Thymus (tissue), 11 donors: Measurements from ENCODE around the gene C1orf167. TPM values are rescaled to one million over a fixed set of nuclear protein-coding genes. Genes with fewer than 3 reads are reported as not detected.

Source experiments
- DNase-seq, 9 donors: peaks; one replicate each; pipeline ENCODE4 v3.0.0-alpha.2; 2013; ENCODE audit warnings: low spot score in 9 of 9, low read depth in 6 of 9, missing footprints in 1 of 9
- H3K27ac ChIP-seq, 2 donors: one replicate each; pipeline ENCODE4 v1.5.1; 2013; ENCODE audit warnings: control low read depth in 1 of 2, low read depth in 1 of 2, low read length in 1 of 2, mild to moderate bottlenecking in 1 of 2, moderate library complexity in 1 of 2
- H3K27me3 ChIP-seq, 2 donors: one replicate each; pipeline ENCODE4 v1.5.1; 2013; ENCODE audit warnings: low read length in 1 of 2; ENCODE audit not compliant: control insufficient read depth in 2 of 2, insufficient read depth in 1 of 2
- H3K36me3 ChIP-seq, 2 donors: one replicate each; pipeline ENCODE4 v1.5.1; 2013; ENCODE audit warnings: low read length in 1 of 2, mild to moderate bottlenecking in 1 of 2, moderate library complexity in 1 of 2; ENCODE audit not compliant: control insufficient read depth in 2 of 2, insufficient read depth in 2 of 2
- H3K4me1 ChIP-seq, 2 donors: one replicate each; pipeline ENCODE4 v1.5.1; 2013; ENCODE audit warnings: low read length in 2 of 2; ENCODE audit not compliant: control insufficient read depth in 2 of 2, insufficient read depth in 2 of 2
- H3K4me3 ChIP-seq, 2 donors: one replicate each; pipeline ENCODE4 v1.5.1; 2013; ENCODE audit warnings: low read length in 2 of 2, control low read depth in 1 of 2, mild to moderate bottlenecking in 1 of 2
- H3K9me3 ChIP-seq, 2 donors: one replicate each; pipeline ENCODE4 v1.5.1; 2013; ENCODE audit warnings: low read length in 1 of 2, mild to moderate bottlenecking in 1 of 2; ENCODE audit not compliant: control insufficient read depth in 2 of 2, insufficient read depth in 1 of 2
- WGBS: extraction: QIAGEN DNeasy Blood & Tissue Kit; methylation state at CpG from one replicate; pipeline ENCODE4 v1.1.7; 2013; 5-methylcytosine and 5-hydroxymethylcytosine counted together
- polyA plus RNA-seq: library from polyadenylated mRNA; stranded (reverse); fragments of 200-250 nt; gene quantifications from one replicate; pipeline ENCODE4 v1.2.3, GENCODE V29; 2013
- total RNA-seq: library from RNA; stranded (reverse); fragments of 120-200 nt; gene quantifications from one replicate; pipeline ENCODE4 v1.2.4, GENCODE V29; 2013
- donor health status: healthy.

C1orf167 gene
- total and polyA plus RNA-seq, 2 donors: 0.14 to 1.5 TPM

GRCh38 chr1:11765661-11766428 is 3.9 kb downstream of the C1orf167 start:
- Histone ChIP-seq H3K4me1 (peaks cover 0 to 2% of the 10 kb centered on the region in 2 donors), H3K27ac (no peak overlapping the region), H3K36me3 (no peaks in the 10 kb centered on the region), H3K27me3 (peaks cover 3 to 27% of the 10 kb centered on the region in 2 donors), H3K4me3 (no peak overlapping the region), H3K9me3 (no peaks in the 10 kb centered on the region)
- no peak for DNase-seq
- WGBS: 93% methylated on average over 19 of the region's 19 CpGs

- 93% methylated on average over 14 of the region's 14 CpGs for WGBS
- Histone ChIP-seq H3K4me1 (peaks cover 0 to 2% of the 10 kb centered on the region in 2 donors), H3K4me3 (no peak overlapping the region), H3K27me3 (peaks cover 3 to 22% of the 10 kb centered on the region in 2 donors), H3K9me3 (no peaks in the 10 kb centered on the region), H3K27ac (no peak overlapping the region), H3K36me3 (no peaks in the 10 kb centered on the region)
- no peak for DNase-seq
These were observed 4.4 kb downstream of the C1orf167 start for GRCh38 chr1:11766429-11766776.

GRCh38 chr1:11767922-11768704 is 6.1 kb downstream of the C1orf167 start:
- H3K27me3 ChIP-seq: peaks cover 0 to 5% of the 10 kb centered on the region in 2 donors
- no peak overlapping the region for H3K4me3 ChIP-seq
- 86% methylated on average over 16 of the region's 16 CpGs for WGBS
- no peaks in the 10 kb centered on the region for H3K4me1 ChIP-seq
- no peaks in the 10 kb centered on the region for H3K36me3 ChIP-seq
- no peak overlapping the region for H3K27ac ChIP-seq
- H3K9me3 ChIP-seq: no peaks in the 10 kb centered on the region
- DNase-seq: no peak

GRCh38 chr1:11768821-11769220 is 6.8 kb downstream of the C1orf167 start:
- WGBS: 65% methylated on average over 4 of the region's 4 CpGs
- Histone ChIP-seq H3K9me3 (no peaks in the 10 kb centered on the region), H3K27ac (no peak overlapping the region), H3K27me3 (peaks cover 0 to 2% of the 10 kb centered on the region in 2 donors), H3K4me3 (no peak overlapping the region), H3K36me3 (no peaks in the 10 kb centered on the region), H3K4me1 (no peaks in the 10 kb centered on the region)
- DNase-seq: no peak

- DNase-seq: no peak
- Histone ChIP-seq H3K27ac (no peak overlapping the region), H3K4me3 (no peak overlapping the region), H3K4me1 (no peaks in the 10 kb centered on the region), H3K27me3 (peaks cover 0 to under 1% of the 10 kb centered on the region in 2 donors), H3K9me3 (no peaks in the 10 kb centered on the region), H3K36me3 (no peaks in the 10 kb centered on the region)
- WGBS: 89% methylated on average over 4 of the region's 4 CpGs
These were observed 7.3 kb downstream of the C1orf167 start for GRCh38 chr1:11769274-11769673.

- Histone ChIP-seq H3K9me3 (no peaks in the 10 kb centered on the region), H3K4me3 (no peak overlapping the region), H3K27me3 (no peaks in the 10 kb centered on the region), H3K27ac (no peak overlapping the region), H3K36me3 (no peaks in the 10 kb centered on the region), H3K4me1 (no peaks in the 10 kb centered on the region)
- no peak for DNase-seq
These were observed 8.0 kb downstream of the C1orf167 start for GRCh38 chr1:11770011-11770410.

- DNase-seq: no peak
- H3K9me3 ChIP-seq: no peaks in the 10 kb centered on the region
- no peaks in the 10 kb centered on the region for H3K4me1 ChIP-seq
- H3K27me3 ChIP-seq: no peaks in the 10 kb centered on the region
- no peak overlapping the region for H3K4me3 ChIP-seq
- no peak overlapping the region for H3K27ac ChIP-seq
- no peaks in the 10 kb centered on the region for H3K36me3 ChIP-seq
- WGBS: 77% methylated on average over 11 of the region's 11 CpGs
These were observed 9.6 kb downstream of the C1orf167 start for GRCh38 chr1:11771481-11772043.

GRCh38 chr1:11772458-11772857 is 10.5 kb downstream of the C1orf167 start:
- no peak for DNase-seq
- Histone ChIP-seq H3K27ac (no peak overlapping the region), H3K4me3 (no peak overlapping the region), H3K4me1 (no peaks in the 10 kb centered on the region), H3K27me3 (no peaks in the 10 kb centered on the region), H3K9me3 (no peaks in the 10 kb centered on the region), H3K36me3 (no peaks in the 10 kb centered on the region)
- 88% methylated on average over 5 of the region's 5 CpGs for WGBS

GRCh38 chr1:11774753-11775152 is 12.8 kb downstream of the C1orf167 start:
- Histone ChIP-seq H3K36me3 (no peaks in the 10 kb centered on the region), H3K9me3 (no peaks in the 10 kb centered on the region), H3K4me3 (no peak overlapping the region), H3K27me3 (no peaks in the 10 kb centered on the region), H3K27ac (no peak overlapping the region), H3K4me1 (no peaks in the 10 kb centered on the region)
- DNase-seq: no peak
- 90% methylated on average over 9 of the region's 9 CpGs for WGBS
